CD1c-positive myeloid dendritic cell (primary cell): ENCODE data around the gene CCDC7.
"Not testable (repeated sequence)": the region's sequence is repeated elsewhere in the genome, so short reads cannot be mapped to it uniquely, and the experiment has no call there.

ENCODE experiments used
- DNase-seq: peaks from one replicate; pipeline ENCODE4 v3.0.0-alpha.2; 2016; ENCODE audit errors: extremely low spot score

Gene CCDC7

DNA sequence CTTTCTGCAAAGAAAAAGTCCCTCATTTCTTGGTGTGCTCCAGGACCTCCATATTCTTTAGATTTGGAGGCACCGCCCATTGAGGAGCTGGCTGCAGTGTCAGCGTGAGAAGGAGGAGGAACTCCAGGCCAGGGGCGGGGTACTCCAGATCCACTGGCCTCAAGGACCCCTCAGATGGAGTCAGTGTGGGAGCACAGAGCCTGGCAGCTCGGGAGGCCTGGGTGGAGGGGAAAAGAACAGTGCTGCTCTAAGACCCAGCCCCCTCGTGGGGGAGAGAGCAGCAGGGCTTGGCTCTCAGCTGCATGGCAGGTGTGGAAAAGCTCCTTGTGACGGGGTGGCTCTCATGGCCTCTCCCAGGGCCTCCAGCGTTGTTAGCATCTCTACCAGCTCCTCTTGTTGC lies 441.5 kb downstream of the CCDC7 start:
- no peak for DNase-seq

DNA sequence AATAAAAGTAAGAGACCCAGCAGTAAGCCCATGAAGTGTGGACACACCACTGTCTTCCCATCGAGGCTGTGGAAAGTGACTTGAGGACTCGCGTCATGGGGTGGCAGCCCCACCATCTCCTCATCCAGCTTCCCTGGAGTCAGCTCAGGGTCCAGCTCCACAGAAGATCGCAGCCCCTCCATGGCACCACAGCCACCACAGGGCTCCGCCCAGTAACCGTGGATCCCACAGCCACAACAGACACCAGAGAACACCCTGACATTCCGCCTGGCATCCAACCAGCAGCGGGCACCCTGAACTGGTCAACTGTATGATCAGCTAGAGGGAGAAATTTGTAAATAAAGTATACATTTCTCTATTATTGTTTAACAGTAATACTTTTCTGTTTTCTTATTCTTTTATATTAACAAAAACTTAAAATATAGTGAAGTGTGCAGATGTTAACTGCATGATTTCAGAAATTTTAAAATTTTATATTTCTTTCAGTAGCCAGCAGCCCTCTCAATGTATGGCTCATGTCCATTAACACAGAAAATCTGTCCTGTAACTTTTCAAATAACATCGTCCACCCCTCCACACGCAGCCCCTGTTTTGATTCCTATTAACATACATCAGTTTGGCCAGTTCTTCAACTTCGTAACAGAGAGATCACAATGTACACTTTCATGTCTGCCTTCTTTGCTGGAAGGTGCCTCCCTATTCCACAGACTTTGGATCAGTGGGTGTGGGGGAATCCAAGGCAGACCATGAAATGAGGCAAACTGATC lies 442.4 kb downstream of the CCDC7 start:
- DNase-seq = no peak

DNA sequence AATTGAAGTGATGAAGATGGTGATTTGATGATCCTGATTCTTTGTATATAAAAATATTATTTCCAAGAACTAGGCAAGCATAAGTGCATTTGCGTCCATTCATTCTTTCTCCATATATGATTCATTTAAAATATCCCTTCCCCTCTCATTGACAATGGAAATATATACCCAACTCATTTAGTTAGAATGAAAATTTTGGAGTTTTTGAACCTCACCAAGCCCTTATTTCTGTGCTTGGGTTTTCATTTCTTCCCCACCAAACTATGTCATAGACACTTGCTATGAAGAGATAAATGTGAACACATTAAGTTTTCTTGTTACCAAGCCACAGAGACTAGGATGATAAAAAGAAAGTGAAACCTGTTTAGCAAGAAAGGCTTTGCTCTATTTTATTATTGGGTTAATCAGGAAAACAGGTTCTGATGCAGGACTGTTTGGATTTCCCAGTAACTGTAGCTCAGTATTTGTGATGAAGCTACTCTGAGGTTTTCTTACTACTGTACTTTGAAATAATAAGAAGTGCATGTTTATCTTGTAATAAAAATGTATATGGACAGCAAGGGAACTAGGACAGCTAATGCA lies 443.8 kb downstream of the CCDC7 start:
- DNase-seq = no peak

DNA sequence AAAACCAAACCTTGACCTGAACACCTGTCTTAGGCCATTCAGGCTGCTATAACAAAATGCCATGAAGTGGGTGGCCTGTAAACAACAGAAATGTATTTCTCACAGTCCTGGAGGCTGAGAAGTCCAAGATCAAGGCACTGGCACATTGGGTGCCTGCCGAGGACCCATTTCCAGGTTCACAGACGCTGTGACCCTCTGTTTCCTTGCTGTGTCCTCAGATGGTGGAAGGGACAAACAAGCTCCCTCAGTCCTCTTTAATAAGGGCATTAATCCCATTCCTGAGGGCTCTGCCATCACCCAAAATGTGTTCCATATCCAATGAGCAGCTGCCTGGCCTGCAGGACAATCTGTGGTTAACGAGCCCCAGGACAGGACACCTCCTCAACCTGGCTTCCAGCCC lies 444.5 kb downstream of the CCDC7 start:
- DNase-seq = no peak

DNA sequence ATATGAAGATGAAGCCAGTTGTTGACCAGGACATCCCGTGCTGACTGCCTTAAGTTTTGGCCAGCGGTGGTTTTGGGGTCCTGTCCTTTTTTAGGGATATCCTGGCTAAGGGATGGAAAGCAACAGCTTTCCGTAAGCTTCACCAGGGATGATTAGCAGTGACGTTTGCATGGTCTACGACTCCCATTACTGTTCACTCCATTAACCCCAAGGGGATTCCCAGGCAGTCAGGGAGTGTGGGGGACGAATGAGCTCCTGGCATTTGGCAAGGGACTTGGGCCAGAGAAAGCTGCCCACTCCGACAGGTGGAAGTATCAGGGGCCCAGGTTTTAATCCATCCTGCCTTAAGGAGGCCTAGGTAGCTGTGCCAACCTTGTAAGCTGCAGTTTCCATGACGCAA lies 445.3 kb downstream of the CCDC7 start:
- no peak for DNase-seq

DNA sequence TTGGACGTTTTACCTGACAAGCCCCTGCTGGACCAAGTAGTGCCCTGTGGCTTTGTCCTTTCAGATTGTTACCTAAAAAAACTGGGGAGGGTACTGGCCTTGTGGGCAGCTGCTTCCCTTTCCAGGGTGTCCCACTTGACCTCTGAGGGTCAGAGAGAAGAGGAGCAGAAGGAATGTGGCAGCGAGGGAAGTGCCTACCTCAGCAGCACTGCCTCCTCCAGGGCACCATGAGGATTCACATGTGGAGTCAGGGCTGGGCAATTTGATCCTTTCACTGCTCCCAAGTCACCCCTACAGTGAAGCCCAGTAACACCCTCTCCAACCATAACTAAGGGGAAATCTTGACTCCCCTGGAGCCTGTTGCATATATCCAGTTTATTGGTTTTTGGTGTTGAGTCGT lies 447.5 kb downstream of the CCDC7 start:
- no peak for DNase-seq

DNA sequence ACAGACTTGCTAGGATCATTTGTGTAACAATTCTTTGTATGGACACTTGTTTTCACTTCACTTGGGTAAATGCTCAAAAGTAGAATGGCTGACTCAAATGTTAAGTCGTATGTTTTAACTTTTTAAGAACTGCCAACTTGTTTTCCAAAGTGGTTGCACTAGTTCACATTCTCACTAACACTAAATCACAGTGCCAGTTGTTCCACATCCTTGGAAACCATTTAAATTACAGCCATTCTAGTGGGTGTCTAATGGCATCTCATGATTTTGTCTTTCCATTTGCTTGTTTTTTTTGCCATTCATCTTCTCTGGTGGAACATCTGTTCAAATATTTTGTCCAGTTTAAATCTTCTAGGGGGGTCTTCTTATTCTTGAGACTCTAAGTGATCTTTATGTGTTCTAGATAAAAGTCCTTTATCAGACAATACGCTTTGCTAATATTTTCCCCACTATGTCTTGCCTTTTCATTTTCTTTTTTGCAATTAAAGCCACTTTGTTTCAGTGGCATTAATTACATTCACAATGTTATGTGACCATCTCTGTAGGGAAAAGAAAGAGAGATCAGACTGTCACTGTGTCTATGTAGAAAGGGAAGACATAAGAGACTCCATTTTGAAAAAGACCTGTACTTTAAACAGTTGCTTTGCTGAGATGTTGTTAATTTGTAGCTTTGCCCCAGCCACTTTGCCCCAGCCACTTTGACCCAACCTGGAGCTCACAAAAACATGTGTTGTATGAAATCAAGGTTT lies 448.1 kb downstream of the CCDC7 start:
- DNase-seq = no peak

DNA sequence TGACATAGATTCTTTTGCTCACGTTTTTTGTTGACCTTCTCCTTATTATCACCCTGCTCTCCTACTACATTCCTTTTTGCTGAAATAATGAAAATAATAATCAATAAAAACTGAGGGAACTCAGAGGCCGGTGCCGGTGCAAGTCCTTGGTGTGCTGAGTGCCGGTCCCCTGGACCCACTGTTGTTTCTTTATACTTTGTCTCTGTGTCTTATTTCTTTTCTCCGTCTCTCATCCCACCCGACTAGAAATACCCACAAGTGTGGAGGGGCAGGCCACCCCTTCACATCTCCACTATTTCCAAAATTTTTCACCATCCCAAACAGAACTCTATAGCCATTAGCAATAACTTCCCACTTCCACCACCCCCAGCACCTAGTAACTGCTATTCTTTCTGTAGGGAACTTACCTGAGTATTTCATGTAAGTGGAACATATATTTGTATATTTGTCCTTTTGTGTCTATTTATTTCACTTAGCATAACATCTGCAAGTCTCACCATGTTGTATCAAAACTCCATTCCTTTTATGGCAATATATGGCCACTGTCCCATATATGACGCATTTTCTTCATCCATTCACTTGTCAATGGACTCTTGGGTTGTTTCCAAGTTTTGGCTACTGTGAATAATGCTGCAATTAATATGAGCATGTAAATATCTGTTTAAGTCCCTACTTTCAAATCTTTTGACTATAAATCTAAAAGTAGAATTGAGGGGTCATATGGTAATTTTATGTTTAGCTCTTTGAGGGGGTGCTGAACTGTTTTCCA lies 449.4 kb downstream of the CCDC7 start:
- DNase-seq = not testable (repeated sequence)

DNA sequence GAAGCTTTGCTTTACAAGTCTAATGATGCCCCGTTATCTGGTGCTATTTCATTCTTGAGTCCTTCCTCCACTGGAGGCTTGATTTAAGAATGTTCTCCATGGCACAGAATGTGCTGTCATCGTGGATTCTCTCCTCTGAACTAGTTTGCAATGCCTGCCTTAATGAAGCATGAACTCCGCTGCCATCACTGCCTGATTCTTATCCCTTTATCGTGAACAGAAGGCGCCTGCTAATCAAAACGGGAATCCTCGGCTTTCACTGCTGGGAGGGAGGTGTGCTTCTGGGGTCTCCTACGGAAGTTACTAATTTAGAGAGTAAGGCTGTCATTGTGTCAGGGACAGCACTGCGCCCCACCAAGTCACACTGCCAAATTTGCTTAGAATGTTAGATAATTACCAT lies 455.9 kb downstream of the CCDC7 start:
- no peak for DNase-seq

DNA sequence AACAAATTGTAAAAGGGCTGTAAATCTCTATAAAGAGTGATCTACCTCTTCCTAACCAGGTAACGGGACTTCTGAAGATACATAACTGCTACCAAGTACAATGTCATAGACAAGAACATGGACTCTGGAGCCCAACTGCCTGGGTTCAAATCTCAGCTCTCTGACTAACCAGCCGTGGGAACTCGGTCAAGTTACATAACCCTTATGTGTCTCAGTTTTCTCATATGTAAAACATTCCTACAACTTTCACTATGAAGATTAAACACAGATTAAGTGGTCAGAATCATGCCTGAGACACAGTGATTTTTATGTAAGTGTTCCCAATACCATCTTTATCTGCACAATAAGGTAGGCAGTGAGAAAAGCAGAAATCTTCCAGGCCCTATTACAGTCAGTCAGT lies 459.5 kb downstream of the CCDC7 start:
- no peak for DNase-seq

DNA sequence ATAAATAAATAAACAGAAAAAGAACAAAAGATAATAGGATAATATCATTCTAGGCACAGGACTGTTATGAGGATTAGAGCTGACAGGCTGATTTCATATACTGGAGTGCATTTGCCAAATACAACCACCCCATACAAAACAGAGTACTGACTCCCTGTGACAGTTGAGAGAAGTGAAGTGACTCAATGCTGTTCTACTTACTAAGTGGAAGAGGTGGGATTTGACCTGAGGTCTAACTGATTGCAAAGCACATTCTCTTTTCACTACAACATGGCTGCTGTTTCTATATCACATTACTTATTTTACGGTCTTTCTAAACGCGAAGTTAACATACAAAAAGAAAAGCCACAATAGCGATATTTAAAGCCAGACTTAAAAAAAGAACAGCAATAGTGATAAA lies 460.7 kb downstream of the CCDC7 start:
- no peak for DNase-seq

DNA sequence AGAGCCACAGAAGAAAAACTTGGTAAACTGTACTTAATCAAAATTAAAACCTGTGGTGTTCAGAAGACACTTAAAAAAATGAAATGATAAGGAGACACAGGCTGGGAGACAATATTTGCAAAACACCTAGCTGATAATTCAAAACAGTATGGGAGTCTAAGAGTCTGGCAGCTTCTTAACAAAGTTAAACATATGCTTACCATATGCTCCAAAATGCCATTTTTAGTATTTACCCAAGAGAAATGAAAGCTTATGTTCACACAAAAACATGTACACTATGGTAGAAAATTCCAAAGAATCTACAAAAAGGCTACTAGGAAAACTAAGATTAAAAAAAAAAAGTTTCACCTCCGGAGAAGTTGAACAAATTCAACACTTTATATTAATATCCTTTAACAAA lies 463.5 kb downstream of the CCDC7 start:
- DNase-seq = no peak

DNA sequence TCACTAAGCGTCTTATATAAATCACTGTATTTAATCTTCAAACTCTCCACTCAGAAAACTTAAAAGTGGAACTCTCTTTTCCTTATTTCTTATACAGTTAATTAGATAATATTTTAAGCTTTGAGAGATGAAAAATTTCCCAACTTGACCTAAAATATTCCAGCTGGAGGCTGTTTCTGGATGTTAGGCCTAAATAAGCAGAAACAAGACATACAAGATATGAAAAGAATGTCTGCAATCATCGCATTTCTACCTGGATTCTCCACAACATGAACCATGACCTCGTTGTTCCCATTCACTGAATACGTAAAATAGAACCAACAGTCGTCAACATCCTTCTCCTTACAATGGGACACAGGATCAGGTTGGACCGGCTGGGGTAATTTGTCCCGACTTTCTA lies 464.0 kb downstream of the CCDC7 start:
- DNase-seq = not testable (repeated sequence)

DNA sequence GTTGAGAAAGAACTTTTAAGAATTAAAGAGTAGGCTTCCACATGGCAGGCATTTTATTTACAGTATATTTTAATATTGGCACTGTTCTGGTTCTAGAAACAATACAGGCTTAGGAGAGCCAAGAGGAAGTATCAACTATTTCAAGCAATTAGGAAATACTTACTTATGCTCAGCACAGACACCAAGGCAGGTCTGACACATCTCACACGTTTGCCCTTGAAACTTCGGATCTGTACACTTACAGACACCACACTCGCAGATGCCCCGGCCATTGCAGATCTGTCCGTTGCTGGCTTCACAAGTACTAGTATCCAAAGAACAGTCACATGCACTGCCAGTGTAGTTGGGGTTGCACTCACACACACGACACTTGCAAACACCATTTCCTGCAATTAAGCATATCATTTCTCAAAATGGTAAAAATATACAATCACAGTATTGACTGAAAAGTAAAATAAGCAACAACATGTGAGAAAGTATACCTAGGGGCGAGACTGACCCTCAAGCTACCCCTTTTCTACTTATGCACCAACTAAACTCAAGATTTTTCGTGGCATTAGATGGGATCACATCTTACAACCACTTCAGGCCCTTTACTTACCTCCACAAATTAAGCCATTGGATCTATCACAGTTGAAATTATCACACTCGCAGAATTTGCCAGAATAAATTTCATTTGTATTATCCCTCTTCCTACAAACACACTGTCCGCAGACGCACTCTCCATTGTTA lies 465.5 kb downstream of the CCDC7 start:
- no peak for DNase-seq

DNA sequence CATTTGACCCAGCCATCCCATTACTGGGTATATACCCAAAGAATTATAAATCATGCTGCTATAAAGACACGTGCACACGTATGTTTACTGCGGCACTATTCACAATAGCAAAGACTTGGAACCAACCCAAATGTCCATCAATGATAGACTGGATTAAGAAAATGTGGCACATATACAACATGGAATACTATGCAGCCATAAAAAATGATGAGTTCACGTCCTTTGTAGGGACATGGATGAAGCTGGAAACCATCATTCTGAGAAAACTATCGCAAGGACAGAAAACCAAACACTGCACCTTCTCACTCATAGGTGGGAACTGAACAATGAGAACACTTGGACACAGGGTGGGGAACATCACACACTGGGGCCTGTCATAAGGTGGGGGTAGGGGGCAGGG lies 471.9 kb downstream of the CCDC7 start:
- DNase-seq = not testable (repeated sequence)

DNA sequence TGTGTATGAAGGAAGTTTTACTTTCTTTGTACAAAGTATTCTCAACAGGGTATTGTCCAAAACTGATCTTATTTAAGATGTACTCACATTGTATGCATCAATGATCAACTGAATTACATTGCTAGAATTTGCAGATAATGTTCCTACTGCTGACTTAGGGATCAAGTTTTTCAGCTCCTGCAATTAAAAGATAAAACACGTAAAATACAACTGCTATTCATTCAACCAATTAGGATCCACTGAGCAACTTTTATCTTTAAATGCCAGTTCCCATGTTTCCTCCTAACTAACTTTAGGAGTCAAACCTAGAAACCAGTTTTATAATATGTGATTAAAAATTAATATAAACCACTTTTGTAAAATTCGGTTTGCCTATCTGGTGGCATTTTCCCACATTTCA lies 476.2 kb downstream of the CCDC7 start:
- no peak for DNase-seq

DNA sequence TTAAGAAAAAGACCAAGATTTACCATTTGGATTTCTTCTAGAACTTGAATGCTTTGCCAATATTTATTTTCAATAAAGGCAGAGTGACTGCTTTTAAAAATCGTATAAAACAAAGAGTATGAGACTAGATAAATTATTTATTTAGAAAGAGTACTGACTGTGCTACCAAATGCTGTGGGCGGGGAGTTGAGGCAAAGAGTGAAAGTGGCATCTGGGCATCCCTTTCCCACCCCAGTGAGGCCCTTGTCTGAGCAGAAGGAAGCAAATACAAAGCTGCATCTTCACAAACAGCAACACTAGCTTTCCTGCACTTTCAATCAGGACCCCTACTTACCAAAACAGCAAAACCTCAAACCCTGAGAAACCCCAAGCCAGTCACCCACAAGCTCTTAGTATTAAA lies 477.2 kb downstream of the CCDC7 start:
- DNase-seq = no peak

DNA sequence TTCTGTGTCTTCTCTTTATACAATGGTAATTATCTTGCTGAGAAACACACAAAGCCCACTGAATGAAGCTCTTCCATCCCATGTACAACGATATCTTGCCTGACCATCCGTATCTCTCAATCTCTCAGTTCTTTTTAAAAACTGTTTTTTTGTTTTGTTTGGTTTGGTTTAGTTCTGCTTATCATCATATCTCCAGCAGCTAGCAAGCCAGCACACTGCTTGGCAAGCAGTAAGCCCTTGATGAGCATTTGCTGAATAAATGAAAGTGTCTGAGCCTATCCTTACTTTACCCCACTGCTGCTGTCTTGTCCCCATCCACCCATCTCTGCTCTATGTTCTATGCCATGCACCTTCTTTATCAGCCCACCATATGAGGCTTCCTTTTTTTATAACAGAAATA lies 477.9 kb downstream of the CCDC7 start:
- DNase-seq = no peak
